ENCODE results near the gene AMH.
A peak's percentile ranks its signal among the peaks of the same experiment; 100 is the strongest.

Gene AMH

GRCh38 chr19:2221918-2222317 is 27.2 kb upstream of the AMH start:
- DNase-seq: no peak

GRCh38 chr19:2223391-2223790 is 25.7 kb upstream of the AMH start:
- DNase-seq: no peak

- DNase-seq: no peak
These were observed 25.2 kb upstream of the AMH start for GRCh38 chr19:2223959-2224358.

DNA sequence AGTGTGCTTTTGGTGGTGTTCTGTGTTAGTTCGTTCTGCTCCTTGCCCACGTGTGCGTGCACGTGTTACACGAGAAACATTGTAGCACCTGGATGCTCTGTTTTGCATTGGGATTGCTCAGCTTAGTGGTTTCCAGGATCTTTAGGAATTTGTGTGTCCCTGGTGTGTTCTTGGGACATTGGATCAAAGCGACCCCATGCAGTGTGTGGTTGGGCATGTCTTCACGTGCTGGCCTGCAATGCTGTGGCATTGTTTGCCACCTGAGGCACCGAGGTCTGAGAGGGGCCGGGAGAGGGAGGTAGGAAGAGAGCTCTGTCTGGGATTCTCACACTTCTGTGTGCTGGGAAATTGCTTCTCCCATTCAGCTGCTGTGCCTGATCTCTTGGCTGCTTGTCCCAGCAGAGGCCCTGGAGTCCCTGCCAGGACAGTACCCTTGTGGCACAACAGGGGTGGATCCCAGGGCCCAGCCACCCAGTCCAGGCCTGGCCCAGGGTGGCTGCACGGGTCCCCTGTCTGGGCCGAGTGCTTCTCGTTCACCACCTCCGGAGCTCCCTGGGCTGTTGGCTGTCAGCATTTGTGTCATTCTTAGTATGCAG is 24.3 kb upstream of the AMH start:
- DNase-seq: no peak

DNA sequence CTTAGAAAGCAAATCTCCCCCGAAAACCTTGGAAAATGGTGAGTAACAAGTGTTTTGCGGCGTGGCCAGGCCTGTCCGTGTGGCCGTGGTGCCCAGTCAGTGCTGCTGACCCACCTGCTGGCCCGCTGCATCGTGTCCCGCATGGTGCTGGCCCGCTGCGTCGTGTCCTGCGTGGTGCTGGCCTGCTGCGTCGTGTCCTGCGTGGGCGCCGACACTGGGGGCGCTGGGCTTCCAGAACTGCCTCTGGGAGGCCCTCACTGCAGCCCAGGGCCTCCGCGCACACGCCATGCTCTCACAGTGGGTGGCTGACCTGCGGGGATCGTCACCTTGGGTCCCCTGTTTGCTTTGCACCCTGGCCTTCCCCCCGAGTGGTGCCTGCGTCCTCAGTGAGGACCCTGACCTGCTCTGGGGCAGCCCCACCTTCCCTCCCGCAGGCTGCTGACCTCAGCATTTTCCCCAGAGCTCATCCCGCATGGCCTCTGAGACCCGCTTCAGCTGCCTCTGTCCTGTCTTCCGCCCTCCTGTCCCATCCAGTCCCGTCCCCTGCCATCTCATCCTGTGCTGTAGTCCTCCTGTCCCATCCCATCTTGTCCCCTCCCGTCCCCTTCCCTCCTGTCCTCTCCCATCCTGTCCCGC is 23.6 kb upstream of the AMH start:
- DNase-seq: no peak

DNA sequence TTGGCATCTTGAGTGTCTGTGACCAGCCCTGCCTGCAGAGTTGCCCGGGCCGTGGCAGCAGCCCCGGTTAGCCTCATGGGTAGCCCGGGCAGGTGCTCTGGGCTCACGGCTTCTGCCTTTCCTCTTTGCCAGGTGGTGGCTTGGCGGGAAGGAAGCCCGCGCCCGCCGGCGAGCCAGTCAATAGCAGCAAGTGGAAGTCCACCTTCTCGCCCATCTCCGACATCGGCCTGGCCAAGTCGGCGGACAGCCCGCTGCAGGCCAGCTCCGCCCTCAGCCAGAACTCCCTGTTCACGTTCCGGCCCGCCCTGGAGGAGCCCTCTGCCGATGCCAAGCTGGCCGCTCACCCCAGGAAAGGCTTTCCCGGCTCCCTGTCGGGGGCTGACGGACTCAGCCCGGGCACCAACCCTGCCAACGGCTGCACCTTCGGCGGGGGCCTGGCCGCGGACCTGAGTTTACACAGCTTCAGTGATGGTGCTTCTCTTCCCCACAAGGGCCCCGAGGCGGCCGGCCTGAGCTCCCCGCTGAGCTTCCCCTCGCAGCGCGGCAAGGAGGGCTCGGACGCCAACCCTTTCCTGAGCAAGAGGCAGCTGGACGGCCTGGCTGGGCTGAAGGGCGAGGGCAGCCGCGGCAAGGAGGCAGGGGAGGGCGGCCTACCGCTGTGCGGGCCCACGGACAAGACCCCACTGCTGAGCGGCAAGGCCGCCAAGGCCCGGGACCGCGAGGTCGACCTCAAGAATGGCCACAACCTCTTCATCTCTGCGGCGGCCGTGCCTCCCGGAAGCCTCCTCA is 22.9 kb upstream of the AMH start:
- no peak for DNase-seq

GRCh38 chr19:2226840-2227360 is 22.2 kb upstream of the AMH start:
- no peak for DNase-seq

- no peak for DNase-seq
These were observed 21.5 kb upstream of the AMH start for GRCh38 chr19:2227415-2228156.

GRCh38 chr19:2228157-2229030 is 20.7 kb upstream of the AMH start:
- DNase-seq: no peak

- DNase-seq: no peak
These were observed 19.8 kb upstream of the AMH start for GRCh38 chr19:2229103-2230032.

DNA sequence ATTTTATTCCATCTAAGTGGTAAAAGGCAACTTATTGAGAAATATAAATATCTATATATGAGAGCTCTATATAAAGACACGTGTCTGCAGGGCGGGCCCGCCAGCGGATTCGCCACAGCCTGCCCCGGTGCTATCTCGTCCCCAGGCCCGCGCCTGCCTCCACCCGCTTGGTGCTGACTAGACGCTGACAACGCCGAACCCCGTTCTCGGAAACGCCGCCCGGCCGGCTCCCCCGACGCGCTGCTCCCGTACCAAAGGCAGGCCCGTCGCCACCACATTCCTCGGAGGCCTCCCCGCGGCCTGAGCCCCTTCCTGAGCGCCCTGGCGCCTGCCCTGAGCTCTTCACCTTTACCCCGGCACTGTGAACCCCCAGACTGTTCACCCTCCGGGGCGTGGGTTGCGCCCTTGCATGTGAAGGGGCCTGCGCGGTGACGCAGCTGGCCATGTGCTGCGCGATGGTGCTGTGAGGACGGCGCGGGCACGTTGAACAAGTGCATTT is 19.0 kb upstream of the AMH start:
- DNase-seq: no peak

DNA sequence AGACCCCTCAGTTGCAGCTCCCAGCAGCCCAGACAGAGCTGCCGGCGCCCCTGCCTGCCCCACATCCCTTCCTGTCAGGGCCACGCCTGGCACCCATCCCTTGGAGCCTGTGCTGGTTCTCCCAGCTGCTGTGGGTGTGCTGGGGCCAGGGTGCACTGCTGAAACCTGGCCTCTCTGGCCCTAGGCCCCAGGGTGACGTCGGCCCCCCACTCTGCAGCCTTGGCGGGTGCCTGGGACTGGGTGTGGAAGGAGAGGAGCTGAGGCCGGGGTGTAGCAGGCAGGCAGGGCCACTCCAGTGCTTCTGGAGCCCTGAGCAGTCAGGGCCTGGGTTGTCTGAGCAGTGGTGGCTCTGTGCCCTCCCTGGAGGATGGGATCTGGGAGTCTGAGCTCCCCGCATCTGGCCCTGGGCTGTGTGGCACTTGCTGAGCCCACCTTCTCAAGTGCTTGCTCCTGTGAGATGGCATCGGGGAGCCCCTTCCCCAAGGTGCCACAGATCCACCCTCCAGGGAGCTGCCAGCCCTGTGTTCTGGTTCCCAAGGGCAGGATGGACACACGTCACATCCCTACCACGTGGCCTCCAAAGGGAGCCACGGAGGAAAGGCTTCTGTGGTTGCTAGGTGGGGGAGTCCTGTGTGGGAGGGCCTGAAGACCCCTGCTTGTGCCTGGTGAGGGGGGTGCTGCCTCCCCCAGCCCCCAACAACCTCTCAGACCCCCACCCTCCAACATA is 18.2 kb upstream of the AMH start:
- no peak for DNase-seq

GRCh38 chr19:2231621-2232221 is 17.4 kb upstream of the AMH start:
- peak; percentile 18 to 25 for DNase-seq

- no peak for DNase-seq
These were observed 16.6 kb upstream of the AMH start for GRCh38 chr19:2232286-2233151.

DNA sequence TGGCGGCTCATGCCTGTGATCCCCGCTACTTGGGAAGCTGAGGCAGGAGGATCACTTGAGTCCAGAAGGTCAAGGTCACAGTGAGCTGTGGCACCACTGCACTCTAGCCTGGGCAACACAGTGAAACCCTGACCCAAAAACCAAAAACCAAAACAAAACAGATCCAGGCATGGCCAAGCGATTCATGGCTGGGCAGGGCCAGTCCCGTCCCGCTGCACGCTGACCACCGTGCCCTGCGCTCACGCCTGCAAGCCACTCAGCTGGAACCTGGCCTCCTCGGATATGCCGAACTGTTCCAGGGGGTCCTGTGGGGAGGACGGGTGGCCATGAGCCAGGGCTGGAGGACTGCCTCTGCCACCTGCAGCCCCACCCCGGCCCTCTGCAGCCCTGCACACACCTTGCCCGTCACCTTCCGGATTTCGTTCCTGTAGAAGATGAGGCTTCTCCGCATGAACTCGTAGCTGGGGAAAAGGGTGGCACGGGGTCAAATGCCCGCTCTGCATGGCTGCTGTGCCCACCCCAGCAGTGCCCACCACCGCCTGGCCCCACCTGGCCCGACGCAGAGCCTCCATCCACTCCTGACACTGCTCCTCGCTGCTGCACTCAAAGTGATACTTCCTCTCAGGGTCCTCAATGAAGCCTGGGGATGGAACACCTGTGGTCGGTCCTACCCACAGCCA is 15.4 kb upstream of the AMH start:
- no peak for DNase-seq

DNA sequence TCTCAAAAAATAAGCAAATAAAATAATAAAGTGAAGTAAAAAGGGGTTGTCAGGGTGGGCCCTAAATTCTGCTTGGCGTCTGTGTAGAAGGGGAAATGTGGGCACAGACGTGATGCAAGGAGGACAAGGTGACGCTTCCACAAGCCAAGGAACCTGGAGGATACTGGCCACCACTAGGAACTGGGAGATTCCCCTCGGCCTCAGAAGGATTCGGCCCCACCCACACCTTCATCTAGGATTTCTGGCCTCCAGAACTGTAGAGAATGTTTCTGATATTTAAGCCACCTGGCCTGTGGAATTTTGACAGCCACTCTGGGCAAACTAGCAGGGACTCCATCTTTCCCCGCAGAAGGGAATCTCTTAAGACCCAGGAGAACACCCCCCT is 14.1 kb upstream of the AMH start:
- DNase-seq: no peak

- peak; percentile 18 to 19 for DNase-seq
These were observed 13.6 kb upstream of the AMH start for GRCh38 chr19:2235381-2236063.

- no peak for DNase-seq
These were observed 13.1 kb upstream of the AMH start for GRCh38 chr19:2236064-2236313.
